Suprapubic skin (tissue), 4 donors: ENCODE results near the gene PRCC.
A peak's percentile ranks its signal among the peaks of the same experiment; 100 is the strongest.

Experiments
- EP300 ChIP-seq: sonication (generic); formaldehyde crosslinking; IDR thresholded peaks from one replicate; pipeline ENCODE4 v1.6.1; 2017; ENCODE audit warnings: antibody characterized with exemption
- POLR2A ChIP-seq, 2 donors: fragments of 450-650 bp; IDR thresholded peaks; one replicate each; pipeline ENCODE4 v1.6.1; 2017; ENCODE audit warnings: antibody characterized with exemption in 2 of 2, mild to moderate bottlenecking in 2 of 2, moderate library complexity in 2 of 2
- POLR2AphosphoS5 ChIP-seq, 3 donors: sonication (generic); formaldehyde crosslinking; IDR thresholded peaks; one replicate each; pipeline ENCODE4 v1.6.1; 2017; ENCODE audit warnings: antibody characterized with exemption in 3 of 3
- TF ChIP-seq, protein P1 (sequence below), 2 donors: fragments of 200-600 bp in 1 of 2; fragments of 450-650 bp in 1 of 2; sonication (generic) in 1 of 2; IDR thresholded peaks; one replicate each; pipeline ENCODE4 v1.5.1; 2016 to 2019; ENCODE audit warnings: antibody characterized with exemption in 2 of 2, mild to moderate bottlenecking in 1 of 2, moderate library complexity in 1 of 2

DNA sequence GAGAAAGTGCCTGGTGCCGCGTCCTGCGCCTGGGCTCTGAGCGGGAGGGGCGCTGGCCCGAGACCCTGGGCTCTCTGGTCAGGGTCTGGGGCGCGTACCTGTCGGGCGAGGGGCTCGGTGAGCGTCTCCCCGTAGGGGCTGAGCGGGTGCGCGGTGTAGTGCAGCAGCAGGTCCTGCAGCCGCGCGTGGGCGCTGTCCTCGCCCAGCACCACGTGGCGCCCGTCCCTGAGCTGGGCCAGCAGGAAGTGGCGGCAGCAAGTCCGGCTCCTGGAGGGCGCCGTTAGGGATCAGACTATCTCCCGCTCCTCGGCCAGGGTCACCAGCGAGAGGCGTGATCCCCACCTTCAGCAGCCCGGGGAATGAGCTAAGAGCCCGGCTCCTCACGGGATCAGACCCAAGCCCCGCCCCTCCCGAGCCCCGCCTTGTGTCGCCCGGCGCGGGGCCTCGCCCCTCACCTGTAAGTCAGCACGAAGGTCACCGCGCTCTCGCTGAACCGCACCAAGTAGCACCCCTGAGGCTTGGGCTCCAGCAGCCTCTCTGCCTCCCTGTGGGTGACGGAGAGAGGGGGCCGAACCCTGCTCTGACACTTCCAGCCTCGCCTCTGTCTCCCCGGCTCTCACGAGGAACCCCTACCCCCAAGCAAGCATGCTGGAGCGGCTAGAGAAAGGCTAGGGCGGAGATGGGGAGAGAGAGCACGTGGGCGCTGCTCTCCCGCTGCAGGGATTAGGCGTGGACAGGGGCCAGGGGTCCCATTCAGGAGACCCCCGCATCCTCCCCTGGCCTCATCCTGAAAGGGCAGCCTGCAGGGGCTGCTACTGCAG is 46.6 kb downstream of the PRCC start:
- TF ChIP-seq, protein P1, sequence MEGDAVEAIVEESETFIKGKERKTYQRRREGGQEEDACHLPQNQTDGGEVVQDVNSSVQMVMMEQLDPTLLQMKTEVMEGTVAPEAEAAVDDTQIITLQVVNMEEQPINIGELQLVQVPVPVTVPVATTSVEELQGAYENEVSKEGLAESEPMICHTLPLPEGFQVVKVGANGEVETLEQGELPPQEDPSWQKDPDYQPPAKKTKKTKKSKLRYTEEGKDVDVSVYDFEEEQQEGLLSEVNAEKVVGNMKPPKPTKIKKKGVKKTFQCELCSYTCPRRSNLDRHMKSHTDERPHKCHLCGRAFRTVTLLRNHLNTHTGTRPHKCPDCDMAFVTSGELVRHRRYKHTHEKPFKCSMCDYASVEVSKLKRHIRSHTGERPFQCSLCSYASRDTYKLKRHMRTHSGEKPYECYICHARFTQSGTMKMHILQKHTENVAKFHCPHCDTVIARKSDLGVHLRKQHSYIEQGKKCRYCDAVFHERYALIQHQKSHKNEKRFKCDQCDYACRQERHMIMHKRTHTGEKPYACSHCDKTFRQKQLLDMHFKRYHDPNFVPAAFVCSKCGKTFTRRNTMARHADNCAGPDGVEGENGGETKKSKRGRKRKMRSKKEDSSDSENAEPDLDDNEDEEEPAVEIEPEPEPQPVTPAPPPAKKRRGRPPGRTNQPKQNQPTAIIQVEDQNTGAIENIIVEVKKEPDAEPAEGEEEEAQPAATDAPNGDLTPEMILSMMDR (IDR thresholded peaks at IDR 0.05): peak; percentile 18 to 80
- TF ChIP-seq POLR2AphosphoS5 (IDR thresholded peaks at IDR 0.05): no peak
- no peak for TF ChIP-seq POLR2A (IDR thresholded peaks at IDR 0.05)
- TF ChIP-seq EP300: no peak
